HG03342 (cell line): ENCODE results near the gene ADGRL4.
"Not testable (repeated sequence)": the region's sequence is repeated elsewhere in the genome, so short reads cannot be mapped to it uniquely, and the experiment has no call there.

Experiments used
- ATAC-seq: cut with Tn5 transposase; IDR thresholded peaks from one replicate; pipeline ENCODE4 v1.9.1; 2021; ENCODE audit warnings: mild to moderate bottlenecking, moderate library complexity; ENCODE audit not compliant: unreplicated experiment

The ADGRL4 gene

DNA sequence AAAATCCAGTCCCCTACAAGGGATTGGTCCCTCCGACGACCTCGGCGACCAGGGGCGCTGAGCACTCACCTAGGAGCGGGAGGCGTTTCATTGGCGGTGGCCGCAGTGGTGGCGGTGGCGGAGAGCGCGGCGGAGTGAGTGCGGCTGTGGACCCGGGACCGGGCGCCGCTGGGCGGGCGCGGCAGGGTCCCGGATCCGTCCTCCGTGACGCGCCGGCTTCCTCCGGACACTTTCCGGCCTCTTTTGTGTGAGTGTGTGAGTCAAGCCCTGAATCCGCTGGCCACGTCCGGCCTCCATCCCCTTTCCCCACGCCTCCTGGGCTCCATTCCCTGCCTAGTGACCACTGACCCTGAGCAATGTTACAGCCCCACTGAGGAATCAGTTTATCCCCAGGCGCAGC, at the start of gene ADGRL4:
Gene ADGRL4, minus strand, starts transcription at position 167 of the 400 bp plus-strand sequence. Its CDS starts 76 bp downstream, at position 91.
- ATAC-seq, result no peak

GRCh38 chr1:79055856-79056255, 49.3 kb upstream of the ADGRL4 start:
- ATAC-seq, result no peak

DNA sequence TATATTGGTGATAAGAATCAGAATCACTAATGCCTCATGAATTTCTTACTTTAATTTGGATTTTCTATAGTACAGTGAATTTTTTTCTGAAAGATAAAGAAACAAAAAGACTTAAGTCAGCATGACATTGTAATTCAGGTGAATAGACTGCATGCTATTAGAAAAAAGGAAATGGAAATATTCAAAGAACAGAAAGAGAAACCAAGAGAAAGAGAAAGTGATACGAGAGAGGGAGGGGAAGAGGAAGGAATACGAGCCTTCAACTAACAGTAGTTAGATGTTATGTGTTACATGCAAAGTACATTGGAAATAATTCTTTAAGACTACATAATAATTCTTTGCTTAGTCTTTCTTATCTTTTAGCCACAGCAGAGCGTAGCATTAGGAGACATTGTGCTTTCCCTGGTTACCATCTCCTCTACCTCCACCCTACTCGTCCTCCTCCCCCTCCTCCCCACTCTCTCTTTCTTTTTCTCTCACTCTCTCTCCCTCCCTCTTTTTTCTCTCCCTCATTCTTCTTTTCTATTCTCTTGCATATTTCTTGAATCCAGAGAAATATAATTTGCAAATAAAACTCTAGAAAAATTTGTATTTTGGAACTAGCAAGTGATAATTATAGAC, 46.4 kb upstream of the ADGRL4 start:
- peak; percentile 99 for ATAC-seq

GRCh38 chr1:79044974-79045650, 38.6 kb upstream of the ADGRL4 start:
- ATAC-seq, result no peak

GRCh38 chr1:79043506-79043905, 37.0 kb upstream of the ADGRL4 start:
- no peak for ATAC-seq

GRCh38 chr1:79042539-79042938, 36.0 kb upstream of the ADGRL4 start:
- ATAC-seq, result peak; percentile 1

DNA sequence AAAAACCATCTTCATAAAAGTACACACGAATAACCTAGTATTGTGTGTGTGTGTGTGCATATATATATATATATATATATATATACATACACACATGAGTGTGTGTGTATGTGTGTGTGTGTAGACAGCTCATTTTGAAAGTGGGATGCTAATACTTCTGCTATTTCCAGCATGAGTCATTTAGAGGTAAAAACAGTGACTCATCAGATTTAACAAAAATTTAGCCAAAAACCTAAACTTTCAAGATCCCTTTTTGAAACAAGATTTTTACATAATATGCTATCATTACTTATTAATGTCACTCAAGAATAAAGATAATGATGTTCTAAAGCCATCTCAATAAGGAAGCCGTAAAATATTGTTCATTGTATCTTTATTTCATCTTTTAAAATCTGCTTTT, 35.6 kb upstream of the ADGRL4 start:
- peak; percentile 73 for ATAC-seq

DNA sequence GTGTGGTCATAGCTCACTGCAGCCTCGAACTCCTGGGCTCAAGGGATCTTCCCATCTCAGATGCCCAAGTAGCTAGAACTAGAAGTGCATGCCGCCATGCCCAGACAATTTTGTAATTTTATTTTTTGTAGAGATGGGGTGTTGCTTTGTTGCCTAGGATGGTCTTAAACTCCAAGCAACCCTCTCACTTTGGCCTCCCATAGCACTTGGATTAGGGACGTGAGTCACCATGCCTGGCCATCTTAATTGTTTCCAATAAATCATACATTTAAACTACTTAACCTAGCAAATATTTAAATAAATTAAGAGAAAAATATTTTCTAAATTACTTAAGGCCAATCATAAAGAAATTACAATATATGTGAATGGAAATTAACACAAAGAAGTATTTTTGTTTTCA, 35.1 kb upstream of the ADGRL4 start:
- no peak for ATAC-seq

- ATAC-seq, result peak; percentile 86
Observed at GRCh38 chr1:79040424-79041082, 34.0 kb upstream of the ADGRL4 start.

- no peak for ATAC-seq
Observed at GRCh38 chr1:79037085-79037484, 30.6 kb upstream of the ADGRL4 start.

DNA sequence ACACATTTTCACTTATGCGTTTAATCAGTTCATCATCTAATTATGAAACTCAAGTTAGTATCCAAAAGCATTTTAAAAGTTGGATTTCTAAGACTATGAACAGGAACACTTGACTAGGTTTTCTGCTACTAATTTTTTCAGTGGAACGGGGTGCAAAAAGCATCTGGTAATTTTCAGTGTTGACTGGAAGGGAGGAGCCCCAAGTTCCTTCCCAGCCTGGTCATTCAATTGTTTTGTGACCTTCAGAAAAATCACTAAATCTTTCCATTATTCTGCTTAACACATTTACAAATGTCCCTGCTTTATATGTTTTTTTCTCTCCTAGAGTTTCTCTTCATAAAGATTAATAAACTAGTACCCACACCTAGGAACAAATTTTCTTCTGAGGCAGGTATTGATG, 6.0 kb upstream of the ADGRL4 start:
- ATAC-seq, result no peak

- ATAC-seq, result no peak
Observed at GRCh38 chr1:79010589-79010988, 4.1 kb upstream of the ADGRL4 start.

DNA sequence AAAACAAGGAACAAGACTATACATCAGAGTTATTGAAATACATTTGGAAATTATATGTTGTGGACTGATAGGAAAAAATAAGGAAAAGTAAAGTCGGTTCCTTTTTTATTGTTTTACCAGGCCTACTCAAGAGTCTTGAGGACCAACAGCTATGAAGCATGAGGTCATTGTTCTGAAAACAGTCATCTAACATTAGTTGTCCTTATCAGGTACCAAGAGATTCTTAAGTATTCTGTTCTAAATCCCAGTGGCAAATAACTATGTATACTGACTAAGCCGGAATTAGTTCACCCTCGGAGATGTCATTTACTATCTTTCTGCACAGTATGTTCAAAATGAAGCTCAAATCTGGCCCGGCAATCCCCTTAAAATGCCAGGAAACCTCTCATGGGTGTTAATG, 585 bp downstream of the ADGRL4 start:
- ATAC-seq, result no peak

DNA sequence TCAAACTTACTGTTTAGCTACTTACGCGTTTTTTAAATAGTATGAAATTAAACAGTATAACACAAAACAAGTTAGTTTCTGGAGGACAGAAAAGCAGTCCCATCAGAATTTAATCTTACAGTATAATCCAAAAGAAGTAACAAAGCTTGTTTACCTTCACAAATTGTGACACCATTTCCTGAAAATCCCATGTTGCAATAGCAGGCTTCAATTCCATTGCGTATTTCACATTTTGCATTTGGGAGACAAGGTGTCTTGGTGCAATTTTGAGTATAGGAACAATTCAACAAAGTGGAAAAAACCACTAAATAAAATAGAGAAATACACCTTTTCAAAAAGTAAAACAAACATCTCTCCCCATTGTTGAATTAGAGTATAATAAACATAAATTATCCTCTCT, 1.6 kb downstream of the ADGRL4 start:
- ATAC-seq, result no peak

DNA sequence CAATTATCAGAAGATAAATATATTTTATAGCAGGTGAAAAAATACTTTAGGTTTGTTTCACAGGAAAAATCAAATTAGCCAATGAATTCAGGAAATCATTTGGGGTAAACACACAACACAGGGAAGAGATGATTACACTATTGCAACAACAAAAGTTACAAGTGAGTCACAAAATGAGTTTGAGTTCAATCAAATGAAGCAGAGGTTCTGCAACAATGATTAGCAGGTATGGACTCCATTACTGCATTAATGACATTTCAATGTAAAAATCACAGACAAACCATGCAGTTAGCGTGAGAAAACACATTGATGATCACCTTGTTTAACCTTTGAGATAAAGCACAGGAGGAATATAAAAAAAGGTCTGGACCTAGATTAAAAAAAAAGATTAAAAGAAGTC, 9.7 kb downstream of the ADGRL4 start:
- ATAC-seq, result no peak

- no peak for ATAC-seq
Observed at GRCh38 chr1:78987042-78987441, 19.5 kb downstream of the ADGRL4 start.

GRCh38 chr1:78980511-78980910, 26.0 kb downstream of the ADGRL4 start:
- ATAC-seq, result no peak

DNA sequence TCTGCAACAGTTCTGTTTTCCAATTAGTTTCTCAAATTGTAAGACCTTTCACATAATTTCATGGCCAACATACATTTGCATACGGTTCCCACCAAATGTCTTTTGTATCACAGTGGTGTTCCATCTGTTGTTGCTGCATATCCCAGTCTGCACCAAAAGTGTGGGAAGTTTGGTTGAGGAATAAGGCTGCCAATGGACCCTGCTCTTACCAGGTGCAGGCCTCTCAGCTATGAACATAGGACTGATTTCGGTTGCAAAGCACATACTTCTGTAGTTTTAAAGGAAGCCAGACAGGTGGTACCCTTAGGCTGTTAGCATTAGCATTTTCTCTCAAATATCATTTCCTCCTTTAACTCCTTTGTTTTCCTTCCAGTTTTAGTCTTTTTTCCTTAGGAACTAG, 33.8 kb downstream of the ADGRL4 start:
- ATAC-seq, result no peak

DNA sequence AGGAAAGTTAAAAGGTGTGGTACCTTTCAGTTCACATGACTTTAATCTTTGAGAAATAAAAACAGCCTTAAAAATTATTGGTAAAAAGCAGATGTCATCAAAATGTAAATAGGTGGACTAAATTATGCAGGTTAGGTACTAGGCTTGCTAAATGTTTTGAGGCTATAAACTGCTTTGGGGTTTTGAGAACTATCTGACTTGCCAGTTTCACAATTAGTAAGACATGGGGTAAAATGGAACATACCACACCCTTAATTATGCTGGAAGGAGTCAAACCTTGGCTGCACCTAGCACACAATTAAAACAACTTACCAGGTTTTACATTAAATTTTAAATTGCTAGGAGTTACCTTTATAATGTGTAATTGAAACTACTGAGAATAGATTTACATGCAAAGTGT, 39.4 kb downstream of the ADGRL4 start:
- not testable (repeated sequence) for ATAC-seq

- ATAC-seq, result no peak
Observed at GRCh38 chr1:78958711-78959110, 47.8 kb downstream of the ADGRL4 start.

DNA sequence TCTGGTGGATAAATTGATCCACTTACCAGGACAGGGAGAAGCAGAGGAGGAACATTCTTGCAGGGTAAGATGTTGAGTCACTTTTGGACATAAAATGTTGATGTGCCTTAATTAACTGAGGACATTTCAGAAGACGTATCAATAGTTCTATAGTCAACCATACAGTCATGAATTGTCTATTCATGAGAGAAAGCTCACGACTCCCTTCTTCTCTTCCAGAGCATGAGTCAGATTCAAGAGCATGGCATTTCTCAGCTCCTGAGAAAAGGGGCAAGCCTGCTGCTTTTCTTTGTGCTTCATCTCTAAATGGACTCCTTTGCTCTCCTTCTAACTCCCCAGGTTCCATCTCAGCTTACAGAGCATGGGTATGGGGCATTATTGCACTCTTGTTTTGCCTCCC, 55.7 kb downstream of the ADGRL4 start:
- no peak for ATAC-seq

DNA sequence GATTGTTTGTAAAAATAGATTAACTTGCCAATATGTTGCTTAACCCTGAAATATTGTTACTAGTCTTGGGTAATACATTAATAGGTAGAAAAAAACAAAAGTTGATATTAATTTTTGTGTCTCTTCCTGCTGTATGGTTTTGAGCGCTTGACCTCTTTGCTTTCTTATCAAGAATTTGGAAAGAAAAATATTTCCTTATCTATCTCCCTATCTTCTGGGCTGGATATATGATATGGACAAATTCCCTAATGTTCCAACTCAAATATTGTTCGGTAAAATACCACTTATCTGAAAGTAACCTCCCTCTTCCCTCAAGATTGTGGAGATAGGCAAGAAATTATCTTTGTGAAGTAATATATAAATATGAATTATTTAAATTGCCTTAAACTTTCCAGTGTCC, 57.3 kb downstream of the ADGRL4 start:
- no peak for ATAC-seq
